ENCODE measurements around the gene CLOCK. TPM values are rescaled to one million over a fixed set of nuclear protein-coding genes. Genes with fewer than 3 reads are reported as not detected.

The CLOCK gene
- total RNA-seq, 1 donor from 2014 or later = 26.1 TPM

- TF ChIP-seq CTCF (IDR thresholded peaks at IDR 0.05) = peak; percentile 62
- H3K27ac Mint-ChIP-seq (ENCODE audit: unreplicated experiment) = peak overlapping the region; percentile 43
- no peaks in the 10 kb centered on the region for H3K36me3 Mint-ChIP-seq (ENCODE audit: low read depth)
- H3K4me1 Mint-ChIP-seq (ENCODE audit: low read depth) = peaks cover 55% of the 10 kb centered on the region
- DNase-seq (ENCODE audit: low spot score) = no peak
- no peaks in the 10 kb centered on the region for H3K9me3 Mint-ChIP-seq (ENCODE audit: low read depth)
- H3K27me3 Mint-ChIP-seq (ENCODE audit: low read depth) = no peaks in the 10 kb centered on the region
- no peak overlapping the region for H3K4me3 Mint-ChIP-seq (ENCODE audit: unreplicated experiment)
Observed at GRCh38 chr4:55543858-55544257, 2.9 kb downstream of the CLOCK start.

- peaks cover 52% of the 10 kb centered on the region for H3K4me1 Mint-ChIP-seq (ENCODE audit: low read depth)
- DNase-seq (ENCODE audit: low spot score) = no peak
- H3K36me3 Mint-ChIP-seq (ENCODE audit: low read depth) = no peaks in the 10 kb centered on the region
- no peak overlapping the region for H3K27ac Mint-ChIP-seq (ENCODE audit: unreplicated experiment)
- H3K4me3 Mint-ChIP-seq (ENCODE audit: unreplicated experiment) = no peak overlapping the region
- H3K27me3 Mint-ChIP-seq (ENCODE audit: low read depth) = no peaks in the 10 kb centered on the region
- TF ChIP-seq CTCF (IDR thresholded peaks at IDR 0.05) = no peak
- no peaks in the 10 kb centered on the region for H3K9me3 Mint-ChIP-seq (ENCODE audit: low read depth)
Observed at GRCh38 chr4:55540271-55540670, 6.4 kb downstream of the CLOCK start.

- TF ChIP-seq CTCF (IDR thresholded peaks at IDR 0.05) = no peak
- peaks cover 45% of the 10 kb centered on the region for H3K4me1 Mint-ChIP-seq (ENCODE audit: low read depth)
- H3K36me3 Mint-ChIP-seq (ENCODE audit: low read depth) = no peaks in the 10 kb centered on the region
- no peaks in the 10 kb centered on the region for H3K27me3 Mint-ChIP-seq (ENCODE audit: low read depth)
- H3K4me3 Mint-ChIP-seq (ENCODE audit: unreplicated experiment) = no peak overlapping the region
- peak overlapping the region; percentile 49 for H3K27ac Mint-ChIP-seq (ENCODE audit: unreplicated experiment)
- DNase-seq (ENCODE audit: low spot score) = no peak
- no peaks in the 10 kb centered on the region for H3K9me3 Mint-ChIP-seq (ENCODE audit: low read depth)
Observed at GRCh38 chr4:55539658-55540057, 7.1 kb downstream of the CLOCK start.

- DNase-seq (ENCODE audit: low spot score) = no peak
- no peaks in the 10 kb centered on the region for H3K27me3 Mint-ChIP-seq (ENCODE audit: low read depth)
- H3K4me3 Mint-ChIP-seq (ENCODE audit: unreplicated experiment) = no peak overlapping the region
- TF ChIP-seq CTCF (IDR thresholded peaks at IDR 0.05) = no peak
- H3K4me1 Mint-ChIP-seq (ENCODE audit: low read depth) = peaks cover 34% of the 10 kb centered on the region
- peaks cover 7% of the 10 kb centered on the region for H3K9me3 Mint-ChIP-seq (ENCODE audit: low read depth)
- no peaks in the 10 kb centered on the region for H3K36me3 Mint-ChIP-seq (ENCODE audit: low read depth)
- H3K27ac Mint-ChIP-seq (ENCODE audit: unreplicated experiment) = no peak overlapping the region
Observed at GRCh38 chr4:55538531-55538930, 8.2 kb downstream of the CLOCK start.

- DNase-seq (ENCODE audit: low spot score) = no peak
- no peak overlapping the region for H3K4me3 Mint-ChIP-seq (ENCODE audit: unreplicated experiment)
- TF ChIP-seq CTCF (IDR thresholded peaks at IDR 0.05) = no peak
- peaks cover 23% of the 10 kb centered on the region for H3K9me3 Mint-ChIP-seq (ENCODE audit: low read depth)
- no peak overlapping the region for H3K27ac Mint-ChIP-seq (ENCODE audit: unreplicated experiment)
- H3K4me1 Mint-ChIP-seq (ENCODE audit: low read depth) = peaks cover 16% of the 10 kb centered on the region
- H3K27me3 Mint-ChIP-seq (ENCODE audit: low read depth) = no peaks in the 10 kb centered on the region
- H3K36me3 Mint-ChIP-seq (ENCODE audit: low read depth) = peaks cover 9% of the 10 kb centered on the region
Observed at GRCh38 chr4:55534306-55534705, 12.4 kb downstream of the CLOCK start.

All from chondrocyte (in vitro differentiated cells).